HG03196 (cell line): ENCODE measurements around the gene MTHFSD.

Experiments
- ATAC-seq: cut with Tn5 transposase; IDR thresholded peaks from one replicate; pipeline ENCODE4 v1.9.1; 2021; ENCODE audit not compliant: unreplicated experiment

Gene MTHFSD

DNA sequence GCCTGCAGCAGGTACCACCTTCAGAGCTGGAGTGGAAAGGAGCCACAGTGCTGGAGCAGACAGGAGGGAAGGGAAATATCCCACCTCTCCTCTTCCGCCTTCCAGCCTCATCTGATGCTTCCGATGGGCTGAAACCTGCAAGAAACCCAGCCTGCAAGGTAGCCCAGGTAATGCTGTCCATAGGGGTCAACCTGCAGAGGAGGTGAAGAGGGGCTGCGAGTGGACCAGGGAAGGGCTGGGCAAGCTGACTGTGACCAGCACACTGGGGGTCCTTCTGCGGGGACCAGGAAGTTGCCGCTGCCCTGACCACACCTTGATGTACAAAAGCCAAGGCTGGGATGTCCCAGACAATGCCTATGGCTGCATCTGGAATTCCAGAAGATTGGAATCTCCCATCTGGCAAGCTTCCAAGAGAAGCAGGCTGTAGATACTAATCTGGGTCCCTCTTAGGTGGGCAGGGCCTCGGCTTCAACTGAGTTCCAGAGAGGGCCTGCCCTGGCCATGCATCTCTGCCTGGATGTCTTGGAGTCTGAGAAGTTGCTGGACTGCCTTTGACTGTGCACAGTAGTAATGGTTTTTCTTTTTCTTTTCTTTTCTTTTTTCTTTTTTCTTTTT is 29.1 kb upstream of the MTHFSD start:
- no peak for ATAC-seq

- ATAC-seq = no peak
Measured at GRCh38 chr16:86581458-86581857, 26.4 kb upstream of the MTHFSD start.

- no peak for ATAC-seq
Measured at GRCh38 chr16:86580791-86581170, 25.7 kb upstream of the MTHFSD start.

DNA sequence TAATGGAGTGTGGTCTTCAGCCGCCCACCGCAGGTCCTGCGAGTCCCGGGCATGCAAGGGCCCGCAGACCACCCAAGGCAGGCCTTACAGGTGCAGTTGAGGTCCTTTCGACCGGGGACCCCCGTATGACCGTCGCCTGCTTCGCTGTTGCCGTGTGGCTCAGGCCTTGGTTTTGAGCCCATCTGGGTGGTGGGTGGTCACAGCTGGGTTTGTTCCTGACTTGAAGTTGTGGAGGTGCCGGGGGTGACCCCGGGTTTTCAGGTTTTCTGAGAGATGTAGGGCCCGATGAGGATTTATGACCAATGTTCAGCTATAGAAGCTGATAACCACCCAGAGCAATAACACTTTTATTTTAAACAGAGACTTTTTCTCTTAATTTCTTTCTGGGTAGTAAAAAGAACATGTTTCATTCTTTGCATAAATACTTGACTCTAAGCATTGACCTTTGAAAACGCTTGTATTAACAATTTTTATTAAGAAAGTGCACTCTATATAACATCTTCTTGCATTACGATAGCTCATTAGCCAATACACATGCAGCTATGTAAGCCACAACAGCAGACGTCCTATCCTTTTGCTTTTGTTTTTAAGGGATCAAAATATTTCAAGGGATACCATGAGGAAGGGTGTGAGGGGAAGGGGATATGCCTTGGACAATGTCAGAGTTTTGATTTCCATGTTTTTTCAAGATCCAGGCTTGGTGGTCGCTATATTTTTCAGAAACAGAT is 25.2 kb upstream of the MTHFSD start:
- no peak for ATAC-seq

DNA sequence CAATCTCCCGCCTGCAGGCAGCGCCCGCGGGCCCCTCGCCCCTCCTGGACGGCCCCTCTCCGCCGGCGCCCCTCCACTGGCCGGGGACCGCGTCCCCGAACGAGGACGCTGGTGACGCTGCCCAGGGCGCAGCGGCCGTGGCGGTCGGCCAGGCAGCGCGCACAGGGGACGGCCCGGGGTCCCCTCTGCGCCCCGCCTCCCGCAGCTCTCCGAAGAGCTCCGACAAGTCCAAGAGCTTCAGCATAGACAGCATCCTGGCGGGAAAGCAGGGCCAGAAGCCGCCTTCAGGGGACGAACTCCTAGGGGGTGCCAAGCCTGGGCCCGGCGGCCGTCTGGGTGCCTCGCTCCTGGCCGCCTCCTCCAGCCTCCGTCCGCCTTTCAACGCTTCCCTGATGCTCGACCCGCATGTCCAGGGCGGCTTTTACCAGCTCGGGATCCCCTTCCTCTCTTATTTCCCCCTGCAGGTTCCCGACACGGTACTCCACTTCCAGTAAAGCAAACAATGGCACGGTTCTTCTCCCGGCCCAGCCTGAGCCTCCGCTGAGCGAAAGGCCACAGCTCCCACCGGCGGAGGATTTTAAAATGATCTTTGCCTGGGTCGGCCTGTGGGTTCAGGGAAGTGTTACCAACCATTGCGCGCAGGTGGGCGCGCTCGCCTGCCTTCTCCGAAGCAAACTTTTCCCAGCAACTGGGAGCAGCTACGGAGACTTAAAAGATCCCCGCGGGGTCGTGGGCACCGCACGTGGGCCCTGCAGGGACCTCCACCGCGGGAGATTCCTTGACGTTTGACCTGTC is 24.4 kb upstream of the MTHFSD start:
- ATAC-seq = no peak

GRCh38 chr16:86578611-86579267 is 23.7 kb upstream of the MTHFSD start:
- ATAC-seq = no peak

GRCh38 chr16:86578061-86578599 is 23.1 kb upstream of the MTHFSD start, which contains the start of gene FOXL1:
TSS of gene FOXL1 (plus strand) at chr16:86578549. CDS start at chr16:86578724, 175 bp downstream.
- no peak for ATAC-seq

DNA sequence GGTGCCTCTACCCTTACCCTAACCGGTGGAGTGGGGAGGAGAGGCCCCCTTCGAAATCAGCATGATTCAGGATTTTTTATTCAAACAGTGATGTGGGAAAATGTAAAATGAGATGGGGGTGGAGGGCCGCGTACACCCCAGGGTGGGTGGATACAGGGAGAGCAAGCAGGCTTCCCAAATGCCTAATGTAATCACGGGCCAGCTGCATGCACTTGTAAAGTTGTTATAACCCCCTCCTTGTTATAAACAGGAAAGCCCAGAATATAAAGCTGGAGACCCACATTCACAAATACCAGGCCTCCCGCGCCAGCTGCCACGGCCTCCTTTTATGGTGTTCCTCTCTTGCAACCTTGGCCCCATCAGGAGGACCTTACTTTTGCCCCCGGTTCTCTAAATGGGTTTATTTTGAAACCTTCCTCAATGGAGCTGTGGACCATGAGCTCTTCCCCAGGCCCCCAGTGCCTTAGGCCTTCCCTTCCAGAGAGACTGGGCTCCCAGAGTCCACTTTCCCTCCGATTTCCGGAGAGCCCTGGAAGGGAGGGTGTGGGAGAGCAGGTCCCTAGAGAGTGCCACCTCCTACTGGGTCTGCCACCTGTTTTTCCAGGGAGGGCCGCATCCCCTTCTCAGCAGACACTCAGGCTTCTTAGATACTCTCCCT is 22.4 kb upstream of the MTHFSD start:
- ATAC-seq = no peak

DNA sequence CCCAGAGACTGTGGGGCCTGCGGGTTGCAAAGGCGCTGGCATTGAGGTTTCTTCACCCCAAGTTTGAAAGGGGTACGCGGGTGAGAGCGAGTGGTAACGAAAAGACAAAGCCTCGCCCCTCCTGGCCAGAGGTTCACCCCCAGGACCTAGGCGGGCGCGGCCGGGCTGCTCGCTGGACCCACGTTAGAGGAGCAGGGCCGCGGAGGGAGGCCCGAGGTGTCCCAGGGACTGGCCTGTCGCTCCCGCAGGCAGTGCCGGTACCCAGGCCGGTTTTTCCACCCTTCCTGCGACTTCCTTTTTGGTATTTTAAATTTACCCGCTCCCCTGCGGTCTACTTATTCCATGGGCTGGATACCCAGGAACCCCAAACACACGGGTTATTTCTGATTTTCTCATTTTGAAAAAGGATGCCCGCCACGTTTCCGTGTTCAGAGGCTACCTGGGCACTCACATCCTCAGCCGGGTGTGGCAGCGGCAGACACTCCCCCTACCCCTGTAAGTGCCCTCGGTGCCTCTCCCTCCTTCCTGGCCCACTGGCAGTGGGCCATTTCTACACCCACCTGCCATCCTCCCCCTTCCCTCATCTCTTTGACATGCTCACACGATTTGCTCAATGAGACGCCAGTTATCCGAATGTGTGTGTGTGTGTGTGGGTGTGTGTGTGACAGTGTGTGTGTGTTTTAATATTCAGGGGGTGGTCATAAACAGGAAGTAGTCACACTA is 21.7 kb upstream of the MTHFSD start:
- ATAC-seq = no peak

GRCh38 chr16:86575754-86576557 is 20.9 kb upstream of the MTHFSD start:
- ATAC-seq = no peak

DNA sequence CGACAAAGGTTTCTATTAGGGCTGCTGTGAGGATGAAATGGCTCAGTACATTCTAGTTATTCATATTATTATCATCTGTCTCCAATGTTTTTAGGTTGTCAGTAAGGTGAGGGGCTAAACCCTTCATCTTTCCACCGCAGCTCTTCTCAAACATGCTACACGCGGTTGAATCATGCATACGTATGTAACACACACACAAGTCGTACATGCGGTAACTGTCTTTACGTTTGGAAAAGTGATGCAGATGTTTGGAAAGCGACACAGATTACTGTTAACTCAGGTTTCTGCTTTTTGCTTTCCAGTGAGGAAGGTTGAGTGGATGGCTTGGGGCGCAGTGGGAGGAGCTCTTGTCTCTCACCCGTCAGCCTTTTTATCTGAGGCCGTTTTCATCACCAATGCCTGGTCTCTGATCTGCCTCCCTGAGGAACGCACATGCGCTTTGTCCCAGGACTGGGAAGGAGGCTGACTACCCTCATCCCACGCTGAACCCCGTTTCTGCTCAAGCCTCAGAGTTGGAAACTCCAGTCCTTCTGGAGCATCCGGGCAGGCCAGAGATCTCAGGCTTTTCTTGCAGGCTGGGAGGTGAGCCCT is 20.2 kb upstream of the MTHFSD start:
- ATAC-seq = no peak

DNA sequence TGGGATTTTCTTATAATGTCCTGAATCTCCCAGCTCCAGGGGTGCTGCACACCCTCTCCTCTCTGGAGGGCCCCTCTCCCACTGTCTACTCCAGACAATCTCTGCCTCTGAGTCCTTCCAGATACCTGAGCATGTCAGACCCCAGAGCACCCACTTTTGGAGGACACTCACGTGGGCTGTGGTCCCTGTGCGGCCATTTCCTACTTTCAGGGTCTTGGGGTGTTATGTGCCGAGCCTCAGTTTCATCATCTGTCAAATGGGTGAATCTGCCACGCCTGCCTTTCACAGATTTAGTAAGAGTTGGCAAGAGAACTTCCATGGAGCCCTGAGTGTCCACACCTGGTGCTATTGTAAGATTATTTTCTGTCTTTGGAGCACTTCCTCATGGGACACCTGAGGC is 19.6 kb upstream of the MTHFSD start:
- ATAC-seq = no peak

GRCh38 chr16:86573646-86574508 is 18.8 kb upstream of the MTHFSD start:
- ATAC-seq = no peak

DNA sequence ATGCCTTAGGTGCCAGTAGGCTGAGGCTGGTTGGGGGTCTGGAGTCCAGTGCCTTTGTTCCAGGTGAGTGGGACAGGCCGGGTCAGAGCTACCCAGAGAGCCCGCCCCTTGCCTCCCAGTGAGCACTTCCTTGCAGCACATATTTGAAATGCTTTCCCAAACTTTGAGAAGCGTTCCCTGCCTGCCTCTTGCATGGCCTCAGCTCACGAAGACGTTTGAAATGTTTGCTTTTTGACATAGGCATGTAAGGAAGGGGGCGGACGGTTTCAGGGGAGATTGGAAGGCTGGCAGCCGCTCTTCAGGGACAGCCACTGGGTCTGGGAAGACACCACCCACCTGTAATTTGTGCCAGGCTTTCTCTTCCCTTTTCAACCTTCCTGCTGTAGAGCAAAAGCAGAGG is 18.2 kb upstream of the MTHFSD start:
- ATAC-seq = no peak

DNA sequence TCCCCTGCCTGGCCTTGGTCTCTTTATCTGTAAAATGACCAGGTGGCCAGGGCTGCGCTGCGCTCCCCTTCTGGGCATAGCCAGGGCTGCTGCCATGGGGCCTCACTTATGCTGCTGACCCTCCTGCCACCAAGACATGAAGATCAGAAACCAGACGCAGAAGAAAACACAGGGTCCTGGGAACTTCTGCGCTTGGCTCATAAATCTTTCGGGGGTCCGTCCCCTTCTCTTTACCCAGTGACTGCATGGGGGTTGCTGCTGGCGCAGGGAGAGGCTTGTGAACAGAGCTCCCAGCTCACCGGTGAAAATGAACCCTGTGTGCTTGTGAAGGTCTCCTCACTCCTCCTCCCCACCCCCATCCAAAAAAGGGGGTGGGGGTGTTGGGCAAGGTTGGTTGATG is 17.6 kb upstream of the MTHFSD start:
- no peak for ATAC-seq

- ATAC-seq = no peak
Measured at GRCh38 chr16:86572041-86572521, 17.0 kb upstream of the MTHFSD start.

DNA sequence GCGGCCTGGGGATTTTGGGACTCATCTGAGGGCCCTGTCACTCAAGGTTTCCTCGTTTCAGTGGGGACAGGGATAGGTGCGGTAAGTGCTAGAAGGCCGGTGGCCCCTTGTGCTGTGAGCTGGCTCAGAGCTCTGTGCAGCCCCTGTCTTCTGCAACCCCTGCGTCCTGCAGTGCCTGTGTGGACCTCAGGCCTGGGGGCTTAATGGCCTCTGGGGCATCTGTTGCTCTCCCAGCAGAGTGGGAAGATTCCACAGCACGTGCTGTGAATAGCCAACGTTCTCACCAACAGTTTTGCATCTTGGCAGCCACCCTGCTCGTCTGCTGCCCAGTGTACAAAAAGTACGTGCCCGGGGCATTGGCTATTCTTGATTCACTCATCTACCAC is 16.5 kb upstream of the MTHFSD start:
- ATAC-seq = no peak
